ENCODE measurements around the gene IL1RL2.
A peak's percentile ranks its signal among the peaks of the same experiment; 100 is the strongest.

IL1RL2 gene

GRCh38 chr2:102158011-102158755 lies 28.6 kb upstream of the IL1RL2 start:
- no peak for DNase-seq (ENCODE audit: low spot score)

GRCh38 chr2:102159295-102159694 lies 27.5 kb upstream of the IL1RL2 start:
- DNase-seq (ENCODE audit: low spot score) = no peak

- DNase-seq (ENCODE audit: low spot score) = peak; percentile 38
Measured at GRCh38 chr2:102166189-102166845, 20.5 kb upstream of the IL1RL2 start.

DNA sequence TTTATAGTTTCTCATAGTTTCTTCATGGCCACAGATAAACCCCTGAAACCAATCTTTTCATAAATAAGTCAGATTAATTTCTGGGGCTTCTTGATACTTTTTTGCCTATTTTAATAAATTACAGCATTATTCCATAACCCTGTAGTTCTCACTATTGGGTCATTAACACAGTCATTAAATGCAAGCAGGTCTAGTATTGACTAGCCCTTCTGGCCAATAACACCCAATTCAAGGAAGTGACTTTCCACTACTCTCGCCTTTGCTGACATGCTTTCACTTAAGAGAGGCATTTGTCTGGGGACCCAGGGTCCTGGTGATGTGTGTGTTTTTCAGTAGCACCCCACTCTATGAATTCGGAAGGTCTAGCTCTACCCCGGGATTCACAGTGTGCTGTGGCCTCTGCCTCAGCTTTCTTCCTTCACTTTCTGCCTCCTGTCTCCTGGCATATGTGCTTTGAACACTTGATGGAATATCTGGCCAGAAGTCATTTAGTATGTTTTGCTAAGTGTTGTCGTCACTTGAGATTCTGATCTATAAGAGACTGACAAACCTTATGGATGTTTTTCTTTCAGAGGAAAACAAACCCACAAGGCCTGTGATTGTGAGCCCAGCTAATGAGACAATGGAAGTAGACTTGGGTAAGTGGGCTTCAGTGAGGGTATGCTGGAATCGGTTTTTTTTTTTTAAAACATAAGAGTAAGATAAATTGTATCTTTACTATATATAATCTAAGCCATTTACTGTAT lies 18.6 kb upstream of the IL1RL2 start:
- no peak for DNase-seq (ENCODE audit: low spot score)

DNA sequence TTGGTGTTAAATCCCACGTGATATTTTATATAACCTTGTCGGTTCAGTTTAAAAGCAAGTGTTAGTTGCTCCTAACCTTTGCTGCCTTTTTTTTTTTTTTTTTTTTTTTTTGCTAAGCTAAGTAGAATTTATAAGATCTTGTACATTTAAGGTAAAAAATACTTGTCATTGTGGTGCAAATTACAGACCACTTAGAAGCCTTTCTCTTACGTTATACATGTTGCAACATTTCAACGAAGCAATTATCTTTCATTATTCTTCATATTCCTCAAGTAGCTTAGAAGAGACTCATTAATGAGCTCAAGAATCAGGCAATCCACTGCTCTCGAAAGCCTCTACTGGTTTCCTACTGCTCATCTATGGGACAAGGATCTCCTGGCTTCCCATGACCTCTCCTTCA lies 14.9 kb upstream of the IL1RL2 start:
- DNase-seq (ENCODE audit: low spot score) = no peak

GRCh38 chr2:102172745-102173144 lies 14.1 kb upstream of the IL1RL2 start:
- DNase-seq (ENCODE audit: low spot score) = no peak

DNA sequence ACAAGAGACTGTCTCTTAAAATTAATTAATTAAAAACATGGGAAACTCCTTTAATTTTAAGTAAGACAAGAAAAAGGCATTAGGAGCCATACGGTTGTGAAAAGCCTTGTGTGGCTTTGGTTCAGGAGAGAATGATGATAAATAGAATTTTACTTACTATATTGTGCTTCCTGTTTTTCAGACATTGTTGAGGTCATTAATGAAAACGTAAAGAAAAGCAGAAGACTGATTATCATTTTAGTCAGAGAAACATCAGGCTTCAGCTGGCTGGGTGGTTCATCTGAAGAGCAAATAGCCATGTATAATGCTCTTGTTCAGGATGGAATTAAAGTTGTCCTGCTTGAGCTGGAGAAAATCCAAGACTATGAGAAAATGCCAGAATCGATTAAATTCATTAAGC lies 10.7 kb upstream of the IL1RL2 start:
- DNase-seq (ENCODE audit: low spot score) = no peak

- no peak for DNase-seq (ENCODE audit: low spot score)
Measured at GRCh38 chr2:102177814-102178478, 8.9 kb upstream of the IL1RL2 start.

GRCh38 chr2:102179061-102179460 lies 7.8 kb upstream of the IL1RL2 start:
- no peak for DNase-seq (ENCODE audit: low spot score)

DNA sequence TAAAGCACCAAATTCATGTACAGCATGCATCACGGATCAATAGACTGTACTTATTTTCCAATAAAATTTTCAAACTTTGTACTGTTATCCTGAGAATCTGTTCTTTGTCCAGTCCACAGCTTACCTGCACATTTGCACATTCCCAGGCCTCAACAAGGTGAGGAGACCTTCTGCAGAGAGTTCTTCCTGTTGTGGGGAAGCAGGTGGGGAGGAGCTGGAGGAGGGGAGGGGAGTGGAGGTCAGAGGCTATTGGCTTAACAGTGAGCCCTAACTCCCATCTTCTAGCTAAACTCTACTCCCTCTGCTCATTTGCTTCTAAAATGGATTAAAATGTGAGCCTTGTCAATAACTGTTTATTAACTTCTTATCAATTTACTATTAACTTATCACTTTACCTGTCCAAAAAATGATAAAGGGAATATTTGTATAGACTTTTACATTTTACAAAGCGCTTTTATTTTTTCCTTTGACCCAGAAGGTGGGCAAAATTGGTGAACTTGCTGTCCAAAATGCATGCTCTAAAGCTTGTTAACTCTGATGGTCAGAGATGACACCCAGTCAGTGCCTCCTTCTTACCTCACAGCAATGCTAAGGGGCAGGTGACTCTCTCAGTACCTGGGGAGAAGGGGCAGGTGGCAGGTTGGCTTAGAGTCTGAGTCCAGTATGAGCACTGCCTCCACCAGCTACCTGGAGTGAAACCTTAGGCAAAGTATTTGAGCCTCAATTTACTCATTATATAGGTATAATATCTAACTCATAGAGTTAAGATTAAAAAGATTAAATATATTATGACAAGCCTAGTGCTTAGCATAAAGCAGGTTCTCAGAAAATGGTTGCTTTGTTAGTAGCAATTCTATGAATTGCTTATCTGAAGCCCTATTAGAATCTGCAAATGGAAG lies 6.8 kb upstream of the IL1RL2 start:
- no peak for DNase-seq (ENCODE audit: low spot score)

- no peak for DNase-seq (ENCODE audit: low spot score)
Measured at GRCh38 chr2:102180687-102180999, 6.2 kb upstream of the IL1RL2 start.

DNA sequence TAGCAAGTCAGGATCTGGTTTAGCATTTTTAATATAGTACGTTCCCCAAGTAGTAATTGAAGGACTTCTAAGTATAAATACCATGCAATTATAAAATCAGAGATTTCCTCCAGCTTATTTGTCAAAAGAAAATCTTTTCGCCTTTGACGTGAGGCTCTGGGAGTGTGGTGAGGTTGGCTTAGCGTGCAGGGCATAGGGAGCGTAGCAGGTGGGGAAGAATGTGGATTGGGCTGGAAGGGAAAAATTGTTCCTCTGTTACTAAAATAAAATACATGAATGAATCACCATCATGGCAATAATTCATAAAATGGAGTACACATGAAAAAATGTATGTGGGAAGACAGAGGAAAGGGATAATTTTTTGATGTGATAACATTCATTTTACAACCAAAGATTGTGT lies 5.4 kb upstream of the IL1RL2 start:
- no peak for DNase-seq (ENCODE audit: low spot score)

- peak; percentile 21 for DNase-seq (ENCODE audit: low spot score)
Measured at GRCh38 chr2:102181919-102182635, 4.7 kb upstream of the IL1RL2 start.

- no peak for DNase-seq (ENCODE audit: low spot score)
Measured at GRCh38 chr2:102184018-102184417, 2.8 kb upstream of the IL1RL2 start.

- DNase-seq (ENCODE audit: low spot score) = no peak
Measured at GRCh38 chr2:102184568-102184967, 2.3 kb upstream of the IL1RL2 start.

- no peak for DNase-seq (ENCODE audit: low spot score)
Measured at GRCh38 chr2:102185347-102185746, 1.5 kb upstream of the IL1RL2 start.

DNA sequence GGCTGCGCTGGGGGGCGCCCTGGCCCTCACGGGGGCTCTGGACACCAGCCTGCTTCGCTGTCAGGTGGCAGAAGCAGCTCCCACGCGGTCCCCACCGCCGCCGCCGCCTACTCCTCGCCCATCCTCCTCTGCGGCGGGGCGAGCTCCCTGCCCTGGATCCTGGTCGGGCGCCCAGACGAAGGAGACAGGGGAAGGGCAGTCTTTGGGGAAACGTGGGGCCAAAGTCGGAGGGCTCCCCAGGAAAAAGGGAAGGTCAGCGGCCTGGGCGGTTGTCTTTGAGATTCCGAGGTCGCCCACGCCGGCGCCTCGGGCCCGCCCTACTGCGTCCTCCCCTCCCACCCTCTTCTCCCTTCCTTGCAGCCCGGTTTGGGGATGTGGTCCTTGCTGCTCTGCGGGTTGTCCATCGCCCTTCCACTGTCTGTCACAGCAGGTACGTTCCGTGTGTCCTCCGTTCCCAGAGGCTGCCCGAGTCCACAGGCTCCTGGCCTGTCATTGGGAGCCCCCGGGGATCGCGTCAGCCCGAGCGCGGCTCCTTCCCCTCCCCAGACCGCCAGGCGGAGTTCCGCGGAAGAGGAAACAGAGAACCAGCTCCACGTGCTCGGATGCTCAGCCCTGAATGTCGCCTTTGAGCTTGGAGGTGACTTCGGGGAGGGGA lies 800 bp downstream of the IL1RL2 start:
- DNase-seq (ENCODE audit: low spot score) = peak; percentile 50

DNA sequence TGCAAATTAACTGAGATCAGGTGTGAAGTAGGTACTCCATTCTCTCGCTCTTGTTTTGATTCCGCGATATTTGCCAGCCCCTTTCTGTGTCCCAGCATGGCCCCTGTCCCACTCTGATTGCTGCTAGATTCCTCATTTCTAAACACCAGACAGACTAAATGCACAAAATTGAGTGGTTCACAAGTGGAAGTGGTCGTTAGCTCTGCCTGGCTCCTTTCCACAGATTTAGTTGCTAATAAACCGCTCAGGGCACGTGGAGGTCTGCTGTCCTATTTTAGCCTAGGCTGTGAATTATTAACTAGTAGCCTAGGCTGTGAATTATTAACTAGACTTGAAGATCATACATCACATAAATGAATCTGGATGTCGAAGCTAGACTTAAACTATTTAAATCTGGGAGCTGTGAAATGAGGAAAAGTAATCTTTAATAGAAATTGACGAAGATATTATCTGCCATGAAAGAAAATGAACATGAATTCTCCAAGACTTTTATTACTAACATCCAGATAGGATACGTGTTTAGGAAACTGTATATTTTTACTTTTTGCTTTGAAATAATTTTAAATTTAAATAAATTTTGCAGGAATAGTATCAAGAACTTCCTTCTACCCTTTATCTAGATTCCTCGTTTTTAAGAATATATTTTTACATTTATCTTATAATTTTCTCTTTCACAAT lies 3.7 kb downstream of the IL1RL2 start:
- DNase-seq (ENCODE audit: low spot score) = no peak

- no peak for DNase-seq (ENCODE audit: low spot score)
Measured at GRCh38 chr2:102191501-102191900, 4.7 kb downstream of the IL1RL2 start.

DNA sequence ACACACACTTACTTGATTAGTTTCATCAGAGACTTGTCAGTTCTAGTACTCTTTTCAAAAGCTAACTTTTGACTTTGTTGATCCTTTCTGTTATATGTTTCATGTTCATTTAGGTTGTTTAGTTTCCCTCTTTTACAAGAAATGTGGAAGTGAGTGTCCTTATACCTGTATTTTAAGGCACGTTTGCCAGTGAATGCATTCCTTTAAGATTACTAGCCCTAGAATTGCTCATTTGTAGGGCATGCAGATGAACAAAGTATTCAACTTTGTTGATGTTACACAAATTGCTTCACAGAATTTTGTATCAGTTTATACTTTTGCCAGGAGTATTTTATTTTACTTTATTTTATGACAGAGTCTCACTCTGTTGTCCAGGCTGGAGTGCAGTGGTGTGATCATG lies 6.3 kb downstream of the IL1RL2 start:
- DNase-seq (ENCODE audit: low spot score) = no peak
